CD1c-positive myeloid dendritic cell (primary cell): ENCODE measurements around the gene NUDT8.
"Not testable (repeated sequence)": the region's sequence is repeated elsewhere in the genome, so short reads cannot be mapped to it uniquely, and the experiment has no call there.

Source experiments
- DNase-seq: peaks from one replicate; pipeline ENCODE4 v3.0.0-alpha.2; 2016; ENCODE audit errors: extremely low spot score

Gene NUDT8

DNA sequence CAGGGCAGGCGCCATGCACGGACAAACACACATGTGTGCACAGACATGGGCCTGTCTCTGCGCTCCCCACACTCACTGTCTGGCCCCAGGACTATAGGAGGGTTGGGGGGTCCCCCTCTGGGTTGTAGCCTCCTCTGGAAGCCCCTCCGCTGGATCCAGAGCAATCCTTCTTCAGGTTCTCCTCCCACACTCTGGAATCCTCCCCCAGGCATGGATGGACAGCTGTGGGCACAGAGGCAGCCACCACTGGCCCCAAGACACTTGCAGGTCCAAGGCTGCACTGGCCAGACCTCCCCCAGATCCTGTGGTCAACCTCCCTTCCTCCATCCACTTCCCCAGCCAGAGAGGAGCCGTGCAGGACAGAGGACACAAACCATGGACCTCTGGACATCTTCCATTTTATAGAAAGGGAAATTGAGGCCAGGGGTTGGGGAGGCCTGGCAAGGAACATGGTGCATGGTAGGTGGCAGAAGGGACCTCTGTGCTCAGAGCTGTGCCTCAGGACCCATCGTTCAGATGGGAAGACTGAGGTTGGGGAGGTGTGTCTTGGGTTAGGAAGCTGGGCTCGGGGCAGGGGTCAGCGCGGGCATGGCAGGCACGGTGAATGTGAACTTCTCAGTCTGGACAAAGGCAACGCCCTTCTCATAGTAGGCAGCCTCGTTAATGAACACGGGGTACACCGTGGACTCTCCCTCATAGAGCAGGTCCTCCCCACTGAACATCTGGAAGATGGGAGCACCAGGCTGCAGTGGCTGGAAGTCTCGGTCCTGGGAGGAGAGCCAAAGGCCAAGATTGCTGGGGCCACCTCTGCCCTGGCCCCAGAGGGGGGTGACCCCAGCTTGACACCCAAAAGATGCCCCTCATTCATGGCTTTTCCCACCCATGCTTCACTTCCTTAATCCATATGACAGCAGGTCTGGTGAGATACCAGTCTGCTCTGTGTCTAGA, 12.7 kb upstream of the NUDT8 start:
- no peak for DNase-seq

DNA sequence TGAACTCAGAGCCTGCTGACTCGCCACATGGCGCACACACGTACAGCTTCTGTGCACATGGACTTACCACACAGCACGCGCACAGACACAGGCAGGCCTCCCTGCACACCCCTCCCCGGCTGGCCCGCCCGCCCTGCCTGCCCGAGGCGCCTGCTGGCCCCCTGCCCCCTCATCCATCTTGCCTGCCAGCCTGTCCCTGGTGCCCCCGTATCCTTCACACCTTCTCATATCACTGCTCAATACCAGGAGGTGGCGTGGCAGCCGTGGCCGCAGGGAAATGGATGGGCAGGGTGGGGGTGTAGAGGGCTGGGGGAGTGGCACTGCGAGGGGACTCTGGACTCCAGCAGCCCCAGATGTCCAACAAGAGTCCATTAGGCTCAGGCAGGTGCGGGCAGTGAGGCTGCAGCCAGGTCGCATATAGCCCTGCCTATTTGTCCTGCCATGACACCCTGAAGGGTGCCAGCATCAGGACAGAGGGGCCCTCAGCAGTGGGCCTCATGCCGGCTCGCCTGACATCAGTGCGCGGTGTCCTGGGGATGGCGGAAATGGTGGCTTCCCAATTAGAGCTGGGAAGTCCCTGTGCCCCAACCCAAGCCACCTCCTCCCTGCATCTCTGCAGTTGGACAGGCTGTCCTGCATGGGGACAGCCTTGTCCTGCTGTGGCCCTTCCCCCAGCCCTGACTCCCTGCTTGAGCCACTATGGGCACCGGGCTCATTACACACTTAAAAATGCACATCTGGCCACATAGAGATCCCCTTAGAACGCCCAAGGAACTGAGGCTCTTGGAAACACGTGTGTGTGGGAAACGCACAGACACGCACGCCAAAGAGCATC, 11.8 kb upstream of the NUDT8 start:
- no peak for DNase-seq

DNA sequence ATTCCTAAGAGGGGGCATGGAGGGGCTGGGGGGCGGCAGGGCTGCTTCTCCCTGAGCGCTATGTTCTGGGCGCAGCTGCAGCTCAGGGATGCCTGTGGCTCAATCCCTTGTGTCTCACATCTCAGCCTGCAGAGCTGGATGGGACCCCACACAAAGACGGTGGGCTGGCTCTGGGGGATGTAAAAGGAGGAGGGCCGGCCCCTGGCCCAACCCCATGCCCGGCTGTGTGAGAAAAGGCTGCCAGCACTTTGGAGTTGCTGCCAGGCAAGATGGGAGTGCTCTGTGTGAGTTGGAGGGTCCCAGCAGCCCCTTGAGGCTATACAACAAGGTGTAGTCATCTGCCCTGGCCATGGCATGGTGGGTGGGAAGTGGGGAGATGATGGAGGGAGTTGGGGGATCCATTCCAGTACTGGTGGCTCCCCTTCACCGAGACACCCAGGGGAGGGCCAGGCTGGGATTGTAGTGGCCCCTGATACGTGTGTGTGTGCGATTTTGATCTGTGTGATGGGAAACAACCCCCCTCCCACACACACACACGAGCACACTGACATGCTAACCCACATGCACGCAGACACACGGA, 11.1 kb upstream of the NUDT8 start:
- no peak for DNase-seq

DNA sequence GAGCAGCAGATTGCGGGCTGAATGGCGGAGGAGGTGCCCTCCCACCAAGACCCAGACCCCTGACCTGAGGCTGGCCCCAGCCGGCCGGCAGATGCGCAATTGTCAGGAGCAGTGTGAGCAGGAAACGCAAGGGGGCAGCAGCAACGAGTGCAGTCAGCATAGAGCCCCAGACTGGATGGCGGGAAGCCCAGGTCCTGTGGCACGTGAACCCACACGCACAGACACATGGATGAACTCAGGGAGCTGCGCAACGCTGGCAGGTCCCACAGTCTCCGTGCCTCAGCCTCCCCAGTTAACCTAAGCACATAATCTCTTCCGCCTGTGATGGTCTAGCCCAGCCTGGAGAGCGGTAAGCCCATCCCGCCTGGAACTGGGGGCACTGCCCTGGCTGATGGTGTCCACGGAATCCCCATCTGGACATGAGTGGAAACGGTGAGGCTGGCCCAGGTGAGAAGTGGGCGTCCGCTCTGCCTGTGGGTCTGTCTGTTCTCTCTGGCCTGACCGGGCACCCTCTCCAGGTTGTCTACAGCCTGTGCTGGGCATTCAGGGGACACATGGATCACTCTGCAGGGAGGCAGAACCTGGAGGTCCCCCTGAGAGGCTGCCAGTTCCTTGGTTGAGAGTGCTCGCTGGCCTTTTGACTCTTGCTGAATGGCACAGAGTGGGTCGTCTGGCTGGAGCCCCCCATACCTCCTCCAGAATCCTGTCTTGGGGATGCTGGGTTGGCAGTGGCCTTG, 10.5 kb upstream of the NUDT8 start:
- peak; percentile 56 for DNase-seq

DNA sequence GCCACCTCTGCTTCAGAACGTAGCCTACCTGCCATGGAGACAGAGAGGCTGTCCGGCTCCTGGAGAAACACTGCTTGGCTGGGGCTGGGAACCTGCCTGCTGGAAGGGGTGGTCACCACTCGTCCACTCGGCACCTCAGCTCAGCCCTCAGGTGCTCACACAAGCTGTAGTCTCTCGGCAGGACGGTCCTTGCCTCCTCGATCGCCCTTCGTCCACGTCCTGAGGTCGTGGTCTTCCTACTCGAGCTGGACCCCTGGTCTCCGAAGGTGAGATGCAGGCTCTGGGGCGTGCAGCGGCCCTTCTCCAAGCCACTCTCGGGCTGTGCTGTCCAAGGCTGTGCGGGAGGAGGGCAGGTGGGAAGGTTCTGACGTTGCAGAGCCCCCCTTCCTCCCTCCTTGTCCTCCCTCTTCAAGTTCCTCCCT, 9.7 kb upstream of the NUDT8 start, which contains the start of gene TBX10:
Gene TBX10, minus strand, starts transcription at position 326 of the 422 bp plus-strand sequence. Its CDS starts 291 bp downstream, at position 35.
- no peak for DNase-seq

DNA sequence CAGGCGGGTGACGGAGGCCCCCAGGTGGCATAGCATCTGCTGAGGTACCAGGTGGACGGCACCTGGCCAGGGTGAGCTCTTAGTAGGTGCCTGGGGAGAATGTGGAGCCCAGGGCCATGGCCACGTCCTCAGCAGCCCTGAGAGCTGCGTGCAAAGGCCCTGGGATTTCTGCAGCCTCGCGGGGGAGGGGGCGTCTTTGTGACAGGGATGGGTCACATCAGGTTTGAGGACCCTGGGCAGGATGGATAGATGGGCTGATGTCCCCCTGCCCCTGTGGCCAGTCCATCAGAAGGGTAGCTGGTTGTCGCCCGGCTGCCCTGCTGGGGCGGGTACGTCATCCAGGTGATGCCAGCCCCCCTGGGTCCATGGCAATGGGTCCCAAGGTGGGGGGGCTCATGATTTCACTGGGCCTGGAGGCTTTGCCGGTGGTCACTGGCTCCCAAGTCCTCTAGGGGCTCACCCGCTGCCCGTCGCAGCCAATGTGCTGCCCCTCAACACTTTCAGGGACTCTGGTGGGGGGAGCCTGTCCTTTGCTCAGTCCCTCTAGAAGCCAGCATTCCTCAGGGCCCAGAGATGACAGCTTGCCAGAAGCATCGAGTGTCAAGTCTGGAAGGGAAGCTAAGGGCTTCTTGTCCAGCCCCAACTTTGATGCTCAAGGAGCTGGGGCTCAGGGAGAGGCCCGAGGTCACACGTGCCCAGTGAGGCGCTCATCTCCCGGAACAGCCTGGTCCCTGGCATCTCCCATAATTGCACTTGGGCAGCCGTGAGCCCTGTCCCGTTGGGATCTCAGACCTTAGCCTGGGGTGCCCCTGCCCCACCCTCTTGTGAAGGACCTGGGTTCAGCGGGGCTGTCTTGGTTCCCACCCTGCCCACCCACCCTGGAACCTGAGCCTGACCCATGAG, 9.0 kb upstream of the NUDT8 start:
- no peak for DNase-seq

DNA sequence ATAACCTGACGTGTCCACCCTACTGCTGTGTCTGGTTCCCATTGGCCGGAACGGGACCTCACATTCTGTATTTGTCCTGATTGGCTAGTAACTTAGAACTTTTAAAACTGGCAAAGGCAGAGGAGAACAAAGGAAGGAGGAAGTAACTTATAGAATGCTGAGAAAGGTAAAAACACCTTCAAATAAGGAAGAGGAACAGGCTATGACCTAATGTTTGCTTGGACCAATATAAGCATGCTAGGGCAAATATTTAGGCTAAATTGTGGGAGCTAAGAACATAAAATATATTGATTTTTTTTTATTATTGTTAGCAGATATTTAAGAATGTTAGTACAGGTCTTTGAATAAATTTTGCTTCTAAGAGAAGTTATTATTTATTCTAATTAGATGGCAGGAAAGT, 7.7 kb upstream of the NUDT8 start:
- DNase-seq: not testable (repeated sequence)

DNA sequence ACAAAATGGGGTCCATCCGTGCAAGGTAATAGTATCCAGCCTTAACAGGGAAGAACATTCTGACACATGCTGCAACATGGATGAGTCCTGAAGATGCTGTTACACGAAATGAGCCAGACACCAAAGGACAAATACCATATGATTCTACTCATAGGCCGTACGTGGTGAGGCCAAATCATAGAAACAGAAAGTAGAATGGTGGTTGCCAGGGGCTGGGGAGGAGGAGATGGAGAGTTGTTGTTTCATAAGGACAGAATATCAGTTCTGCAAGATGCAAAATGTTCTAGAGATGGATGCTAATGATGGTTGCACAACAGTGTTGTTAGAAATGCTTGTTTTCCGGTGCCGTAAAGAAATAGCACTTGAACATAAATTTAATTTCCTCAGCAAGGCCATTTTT, 7.2 kb upstream of the NUDT8 start:
- DNase-seq: no peak

DNA sequence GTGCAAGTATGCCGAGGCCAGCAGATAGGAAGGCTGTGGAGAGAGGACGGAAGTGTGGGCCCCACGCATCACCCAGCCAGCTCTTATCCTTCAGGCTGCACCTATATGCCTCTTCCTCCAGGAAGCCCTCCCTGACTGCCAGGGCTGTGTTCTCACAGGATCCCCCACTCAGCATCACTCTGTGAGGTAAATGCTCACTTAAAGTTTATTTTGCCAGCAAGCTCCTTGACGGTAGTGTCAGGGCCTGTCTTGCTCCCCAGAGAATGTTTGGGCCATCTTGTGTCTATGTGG, 5.4 kb upstream of the NUDT8 start:
- DNase-seq: no peak

DNA sequence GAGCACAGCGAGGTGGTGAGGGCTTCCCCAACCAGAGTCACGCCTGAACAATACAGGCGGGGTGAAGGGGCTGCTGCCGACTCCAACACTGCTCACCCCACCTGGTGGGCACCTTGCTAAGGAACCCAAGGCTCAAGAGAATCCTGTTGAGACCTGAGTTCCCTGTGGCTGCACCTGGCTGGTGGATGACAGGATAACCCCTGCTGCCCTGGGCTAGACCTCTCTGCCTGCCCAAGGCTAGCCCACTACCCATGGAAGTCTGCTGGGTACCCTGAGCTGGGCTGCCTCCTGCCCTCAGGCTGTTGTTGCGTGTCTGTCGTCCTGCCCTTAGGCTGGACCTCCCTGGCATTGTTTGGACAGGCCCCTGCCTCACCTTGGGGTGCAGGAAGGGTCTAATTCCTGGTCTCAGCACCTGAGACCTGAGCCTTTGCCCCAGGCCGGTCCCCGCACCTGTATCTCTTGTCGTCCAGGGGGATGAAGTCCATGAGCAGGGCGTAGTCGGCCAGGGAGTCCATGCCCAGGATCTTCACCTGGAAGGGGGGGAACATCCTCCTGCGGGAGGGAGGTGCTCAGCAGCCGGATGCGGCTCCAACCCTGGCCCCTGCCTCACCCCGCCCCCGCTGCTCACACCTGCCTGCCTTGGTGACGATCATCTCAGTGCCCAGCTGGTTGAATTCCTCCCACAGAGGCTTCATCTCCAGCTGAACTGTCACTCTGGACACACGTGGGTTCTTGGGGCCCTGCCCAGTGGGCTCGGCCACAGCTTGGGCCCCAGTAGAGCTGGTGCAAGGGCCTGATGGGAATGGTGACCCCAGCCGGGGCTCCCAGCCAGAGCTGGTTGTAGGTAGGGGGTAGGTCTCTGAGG, 4.9 kb upstream of the NUDT8 start:
- no peak for DNase-seq

DNA sequence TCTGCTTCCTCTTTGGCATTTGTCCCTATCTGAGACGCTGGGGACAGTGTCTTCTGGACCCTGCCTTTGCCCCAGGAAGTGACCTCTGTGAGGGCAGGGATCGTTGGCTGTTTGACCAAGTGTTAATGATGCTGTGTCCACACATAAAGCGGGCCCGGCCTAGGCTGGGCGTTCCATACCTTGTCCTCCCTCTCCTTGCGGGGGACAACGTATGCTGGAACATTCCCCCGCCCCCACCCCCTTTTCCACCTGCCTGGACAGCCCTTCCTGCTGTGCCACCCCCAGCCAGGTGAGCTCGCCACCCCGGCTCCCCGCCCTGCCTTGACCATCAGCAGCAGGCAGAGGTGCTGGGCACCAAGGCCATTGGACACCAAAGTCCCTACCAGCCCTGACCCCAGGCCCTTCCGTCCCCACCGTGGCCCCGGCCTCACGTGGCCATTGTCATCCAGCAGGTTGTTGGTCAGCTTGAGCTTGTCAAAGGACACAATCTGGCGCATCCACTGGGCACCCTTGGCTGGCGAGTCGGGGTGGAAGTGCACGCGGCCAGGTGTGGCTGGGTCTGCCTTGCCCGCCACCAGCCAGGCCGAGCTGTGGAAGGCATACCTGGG, 4.1 kb upstream of the NUDT8 start:
- DNase-seq: no peak

DNA sequence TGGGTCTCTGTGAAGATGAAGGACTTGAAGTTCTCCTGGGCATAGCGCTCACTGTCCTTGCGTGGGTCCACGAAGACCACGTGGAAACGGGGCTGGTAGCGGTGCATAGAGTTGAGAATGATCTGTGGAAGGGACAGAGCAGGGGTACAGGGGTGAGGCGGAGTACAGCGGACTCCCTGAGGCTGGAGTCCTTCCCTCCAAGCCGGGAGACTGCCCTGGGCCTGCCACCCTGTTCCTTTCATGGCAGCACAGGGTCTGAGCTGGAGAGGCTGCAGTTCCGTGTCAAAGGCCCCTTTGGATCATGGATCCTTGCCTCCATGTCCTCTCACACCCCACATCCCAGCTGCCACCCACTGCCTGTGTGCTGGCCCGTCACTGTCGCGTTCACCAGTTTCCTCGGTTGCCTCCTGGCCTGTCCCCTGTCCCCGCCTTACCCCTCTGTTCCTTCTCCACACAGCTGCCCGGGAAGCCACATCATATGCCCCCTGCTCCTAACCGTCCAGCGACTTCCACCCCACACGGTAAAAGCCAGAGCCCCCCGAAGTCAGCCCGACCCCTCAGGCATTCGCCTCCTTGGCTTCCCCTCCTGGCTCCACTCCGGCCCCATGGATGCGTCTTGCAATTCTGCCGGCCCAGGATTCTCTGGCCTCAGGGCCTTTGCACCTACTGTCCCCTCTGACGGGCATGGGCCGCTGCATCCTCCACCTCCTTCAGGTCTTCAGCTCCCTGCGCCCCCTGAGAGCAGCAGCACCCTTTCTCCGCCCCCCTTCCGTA, 3.4 kb upstream of the NUDT8 start:
- DNase-seq: no peak

DNA sequence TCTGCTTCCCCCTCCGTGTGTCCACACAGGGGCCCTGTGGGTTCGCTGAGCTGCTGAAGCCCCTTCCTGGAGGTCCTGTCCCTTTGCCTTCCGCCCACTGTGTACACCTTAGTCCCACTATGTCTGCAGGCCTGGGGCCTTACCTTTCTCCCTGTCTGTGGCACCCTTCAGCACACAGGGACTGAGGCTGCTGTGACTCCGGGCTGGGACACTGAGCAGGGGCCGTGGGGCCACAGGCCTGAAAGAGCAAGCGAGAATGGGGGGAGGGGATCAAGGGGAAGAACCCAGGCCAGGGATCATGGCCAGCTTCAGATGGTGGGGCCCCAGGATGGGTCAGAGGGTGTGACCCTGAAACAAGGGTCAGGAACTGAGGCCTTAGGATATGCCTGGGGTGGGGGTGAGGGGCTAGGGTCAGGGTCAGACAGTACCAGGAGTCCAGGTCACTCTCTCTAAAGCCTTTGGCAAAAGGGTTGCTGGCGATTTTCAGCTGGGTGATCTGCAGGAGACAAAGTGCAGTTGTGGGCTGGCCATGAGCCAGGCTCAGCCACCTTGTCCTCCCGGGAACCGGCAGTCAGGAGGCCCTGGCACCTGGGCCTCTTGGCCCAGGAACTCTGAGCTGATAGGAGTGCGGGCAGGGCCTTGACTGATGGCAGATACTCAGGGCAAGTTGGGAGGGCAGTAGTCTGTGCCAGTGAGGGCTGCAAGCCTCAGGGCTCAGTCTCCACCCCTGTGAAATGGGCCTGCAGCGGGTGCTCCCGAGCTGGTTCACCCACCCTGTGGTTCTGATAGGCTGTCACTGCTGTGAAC, 2.6 kb upstream of the NUDT8 start:
- DNase-seq: no peak

DNA sequence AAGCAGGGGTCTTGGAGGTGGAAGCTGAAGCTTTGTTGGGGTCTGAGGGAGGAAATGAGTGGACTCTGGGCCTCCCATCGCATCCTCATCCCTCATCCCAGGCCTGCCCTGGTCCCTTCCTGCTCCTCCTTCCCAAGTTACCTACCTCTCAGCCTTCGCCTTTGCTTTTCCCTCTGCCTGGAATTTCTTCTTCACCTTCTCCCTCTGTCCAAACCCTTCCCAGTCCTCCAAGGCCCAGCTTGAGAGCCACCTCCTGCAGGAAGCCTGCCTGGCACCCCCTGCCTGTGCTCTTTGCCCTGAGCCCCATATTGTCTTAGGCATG, 2.1 kb upstream of the NUDT8 start:
- DNase-seq: no peak

DNA sequence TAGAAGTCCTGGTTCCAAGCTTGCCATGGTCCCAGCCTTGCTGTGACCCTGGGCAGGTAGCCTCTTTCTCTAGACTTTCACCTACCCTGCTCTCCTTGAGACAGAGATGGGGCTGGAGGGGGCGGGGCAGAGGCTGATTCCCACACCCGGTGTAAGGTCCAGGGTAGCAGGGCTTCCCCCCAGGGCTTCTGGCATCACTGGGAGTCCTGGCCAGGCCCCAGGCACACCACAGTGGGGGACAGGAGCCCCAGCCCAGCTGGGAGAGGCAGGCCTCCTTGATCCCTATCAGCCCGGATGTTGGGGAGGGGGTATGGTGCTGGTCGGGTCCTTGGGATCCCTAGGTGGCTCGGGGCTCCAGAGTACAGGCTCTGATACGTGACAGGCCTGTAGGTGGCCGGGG, 1.7 kb upstream of the NUDT8 start:
- no peak for DNase-seq

DNA sequence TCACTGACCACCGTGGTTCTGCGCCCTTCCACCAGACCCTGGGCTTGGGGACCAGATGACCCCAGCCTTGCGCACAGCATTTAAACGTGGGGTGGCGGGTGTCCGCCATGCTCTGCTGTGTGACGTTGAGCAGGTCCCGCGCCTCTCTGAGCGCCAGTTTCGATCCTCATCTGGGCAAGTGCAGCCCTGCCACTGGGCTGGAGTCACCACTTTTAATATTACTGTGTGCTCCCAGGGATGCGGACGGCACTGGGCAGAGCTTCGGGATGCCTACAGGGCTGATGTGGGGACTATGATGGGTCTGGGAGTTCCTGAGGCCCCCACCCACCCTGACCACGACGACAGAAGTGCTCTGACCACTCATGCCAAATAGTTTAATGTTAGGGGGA, 1.2 kb upstream of the NUDT8 start:
- no peak for DNase-seq

DNA sequence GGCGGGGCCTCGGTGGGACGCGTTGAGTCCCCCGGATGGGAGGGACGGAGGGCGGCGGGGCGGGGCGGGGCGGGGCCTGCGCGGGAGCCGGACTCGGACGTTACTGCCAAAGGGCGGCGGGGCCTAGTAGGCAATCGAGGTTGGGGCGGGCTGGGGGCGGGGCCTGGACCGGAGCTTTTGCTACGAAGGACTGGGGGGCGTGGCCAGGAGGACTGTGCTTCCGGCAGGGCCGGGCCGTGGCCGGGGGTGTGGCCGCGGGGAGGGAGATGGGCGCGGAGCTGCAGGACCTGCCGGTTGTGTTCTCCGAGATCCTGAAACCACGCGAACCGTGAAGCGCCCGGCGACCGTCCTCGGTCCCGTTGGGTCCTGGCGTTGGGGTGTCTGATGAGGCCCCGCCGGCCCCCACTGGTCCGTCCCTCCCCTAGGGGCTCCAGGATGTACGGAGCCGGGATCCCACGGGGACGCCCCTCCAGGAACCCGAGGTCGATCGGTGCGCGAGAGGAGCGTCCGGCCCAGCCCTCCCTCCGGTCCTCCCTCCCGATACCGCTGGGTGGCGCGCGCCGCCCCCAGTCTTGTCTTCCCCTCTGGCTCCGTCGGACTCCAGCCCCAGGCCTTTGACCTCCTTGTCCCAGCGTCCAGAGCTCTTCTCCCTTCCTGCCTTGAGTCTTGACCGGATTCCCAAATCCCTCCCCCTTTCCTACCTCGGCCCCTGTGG, 648 bp upstream of the NUDT8 start:
- DNase-seq: peak; percentile 98
